Fibroblast of lung (primary cell): ENCODE measurements around the gene STOML2. TPM values are rescaled to one million over a fixed set of nuclear protein-coding genes. Genes with fewer than 3 reads are reported as not detected.
A peak's percentile ranks its signal among the peaks of the same experiment; 100 is the strongest.
"Not testable (repeated sequence)": the region's sequence is repeated elsewhere in the genome, so short reads cannot be mapped to it uniquely, and the experiment has no call there.

Experiments used
- DNase-seq, 2 donors: peaks; one replicate each; pipeline versions ENCODE4 v3.0.0 to v3.0.0-alpha.2; 2010; ENCODE audit warnings: low read depth in 2 of 2
- H2AFZ ChIP-seq: 2 replicates; pipeline ENCODE4 v1.5.1; 2012; ENCODE audit warnings: low read length, control low read depth, inconsistent platforms
- H3K27ac ChIP-seq: 2 replicates; pipeline ENCODE4 v1.5.1; 2011; ENCODE audit warnings: low read length, control low read depth; ENCODE audit not compliant: insufficient read depth
- H3K27me3 ChIP-seq: 2 replicates; pipeline ENCODE4 v1.5.1; 2011; ENCODE audit warnings: mild to moderate bottlenecking, low read length; ENCODE audit not compliant: control insufficient read depth, insufficient read depth
- H3K36me3 ChIP-seq: 2 replicates; pipeline ENCODE4 v1.5.1; 2011; ENCODE audit warnings: low read length; ENCODE audit not compliant: control insufficient read depth, insufficient read depth
- H3K4me1 ChIP-seq: 2 replicates; pipeline ENCODE4 v1.5.1; 2011; ENCODE audit warnings: low read length; ENCODE audit not compliant: control insufficient read depth, insufficient read depth; ENCODE audit errors: extremely low read depth
- H3K4me2 ChIP-seq: 2 replicates; pipeline ENCODE4 v1.5.1; 2011; ENCODE audit warnings: low read length, control low read depth; ENCODE audit not compliant: insufficient read depth; ENCODE audit errors: extremely low read depth
- H3K4me3 ChIP-seq, 4 experiments: fragments of 200-600 bp in 1 of 4; sonication (generic) in 1 of 4; replicated peaks in 1 of 4; 2 replicates each; pipeline ENCODE4 v1.5.1; 2011 to 2016; ENCODE audit warnings: low read length in 4 of 4, low read depth in 3 of 4, mild to moderate bottlenecking in 3 of 4, control low read depth in 2 of 4, inconsistent platforms in 1 of 4, mixed read lengths in 1 of 4; ENCODE audit not compliant: insufficient read depth in 1 of 4; ENCODE audit errors: control extremely low read depth in 1 of 4
- H3K79me2 ChIP-seq: 2 replicates; pipeline ENCODE4 v1.5.1; 2012; ENCODE audit warnings: mild to moderate bottlenecking, low read length, inconsistent platforms; ENCODE audit not compliant: control insufficient read depth, insufficient read depth
- H3K9ac ChIP-seq: 2 replicates; pipeline ENCODE4 v1.5.1; 2011; ENCODE audit warnings: mild to moderate bottlenecking, low read length, control low read depth; ENCODE audit not compliant: insufficient read depth
- H3K9me3 ChIP-seq: 2 replicates; pipeline ENCODE4 v1.5.1; 2012; ENCODE audit warnings: low read depth, low read length; ENCODE audit not compliant: control insufficient read depth, insufficient read depth
- H4K20me1 ChIP-seq: 2 replicates; pipeline ENCODE4 v1.5.1; 2011; ENCODE audit warnings: low read length; ENCODE audit not compliant: control insufficient read depth, insufficient read depth; ENCODE audit errors: extremely low read depth
- CTCF ChIP-seq, 2 donors: IDR thresholded peaks in 1 of 2; conservative IDR thresholded peaks in 1 of 2; 1 replicate in 1 of 2; 2 replicates in 1 of 2; pipeline ENCODE4 v1.5.1; 2011 to 2012; ENCODE audit warnings: low read length in 2 of 2, control low read depth in 1 of 2, inconsistent platforms in 1 of 2, low read depth in 1 of 2, mild to moderate bottlenecking in 1 of 2
- EZH2 ChIP-seq: IDR thresholded peaks from 2 replicates; pipeline ENCODE4 v1.5.1; 2012; ENCODE audit warnings: low read length, control low read depth, mild to moderate bottlenecking; ENCODE audit errors: missing control alignments
- polyA minus RNA-seq: library from RNA; depleted of rRNA, polyadenylated mRNA; stranded (reverse); fragments of >200 nt; gene quantifications from 2 replicates; pipeline ENCODE4 v1.2.3, GENCODE V29; 2011; ENCODE audit warnings: low replicate concordance
- polyA plus RNA-seq, 2 donors: library from polyadenylated mRNA; depleted of rRNA in 1 of 2; stranded (reverse) in 1 of 2; unstranded in 1 of 2; fragments of >200 nt; gene quantifications; 2 replicates each; pipeline ENCODE4 v1.2.1, GENCODE V29; 2011 to 2012; ENCODE audit warnings: missing spikeins in 1 of 2
- total RNA-seq: library from RNA; depleted of rRNA; stranded (reverse); fragments of >200 nt; gene quantifications from 2 replicates; pipeline ENCODE4 v1.2.1, GENCODE V29; 2014

Gene STOML2
- total RNA-seq, result 170 and 178 TPM in 2 replicates
- 94.0 and 144 TPM in 2 replicates for polyA plus RNA-seq
- polyA plus RNA-seq (2012), result 100 and 153 TPM in 2 replicates
- polyA minus RNA-seq, result 141 and 161 TPM in 2 replicates

- Histone ChIP-seq H3K9ac (peak within 1 kb of the TSS; percentile 59), H3K4me3 (peak within 1 kb of the TSS; percentile 43 to 96 (median 82)), H3K27me3 (no peaks in the 10 kb centered on the region), H3K4me1 (peaks cover 8% of the 10 kb centered on the region), H3K27ac (peak within 1 kb of the TSS; percentile 93), H2AFZ (peak within 1 kb of the TSS; percentile 61), H3K79me2 (peaks cover 15% of the 10 kb centered on the region), H4K20me1 (no peaks in the 10 kb centered on the region), H3K36me3 (peaks cover 21% of the 10 kb centered on the region), H3K4me2 (peak within 1 kb of the TSS; percentile 82), H3K9me3 (no peaks in the 10 kb centered on the region)
- peak; percentile 97 for DNase-seq
- TF ChIP-seq CTCF (conservative IDR thresholded peaks at IDR 0.05 in 1 of 2, IDR thresholded peaks at IDR 0.05 in 1 of 2; ENCODE audit: low read depth in 1 of 2, low read length in 2 of 2) (no peak), EZH2 (no peak)
Measured at GRCh38 chr9:35102769-35103659, at the start of gene STOML2. Gene STOML2, minus strand, starts transcription at chr9:35103131. Its CDS starts 37 bp downstream, at chr9:35103094.

GRCh38 chr9:35147941-35148563, 45.1 kb upstream of the STOML2 start:
- H3K27me3 ChIP-seq, H3K27ac ChIP-seq, H3K79me2 ChIP-seq, H4K20me1 ChIP-seq, H2AFZ ChIP-seq, H3K4me3 ChIP-seq, H3K9me3 ChIP-seq, H3K4me2 ChIP-seq, DNase-seq, H3K9ac ChIP-seq, H3K36me3 ChIP-seq, H3K4me1 ChIP-seq: not testable (repeated sequence)

- H3K27ac ChIP-seq, result no peak overlapping the region
- H3K4me2 ChIP-seq, result no peak overlapping the region
- H4K20me1 ChIP-seq, result no peaks in the 10 kb centered on the region
- no peak overlapping the region for H3K4me3 ChIP-seq
- no peaks in the 10 kb centered on the region for H3K9me3 ChIP-seq
- no peaks in the 10 kb centered on the region for H3K36me3 ChIP-seq
- H3K79me2 ChIP-seq, result no peaks in the 10 kb centered on the region
- no peak overlapping the region for H2AFZ ChIP-seq
- H3K9ac ChIP-seq, result no peak overlapping the region
- TF ChIP-seq EZH2, result no peak
- no peak for TF ChIP-seq CTCF (conservative IDR thresholded peaks at IDR 0.05 in 1 of 2, IDR thresholded peaks at IDR 0.05 in 1 of 2; ENCODE audit: low read depth in 1 of 2, low read length in 2 of 2)
- no peaks in the 10 kb centered on the region for H3K27me3 ChIP-seq
- no peaks in the 10 kb centered on the region for H3K4me1 ChIP-seq
- no peak for DNase-seq
Measured at GRCh38 chr9:35142037-35142436, 39.1 kb upstream of the STOML2 start.
